ENCODE results near the gene CHCHD1.
"Not testable (repeated sequence)": the region's sequence is repeated elsewhere in the genome, so short reads cannot be mapped to it uniquely, and the experiment has no call there.

CHCHD1 gene

DNA sequence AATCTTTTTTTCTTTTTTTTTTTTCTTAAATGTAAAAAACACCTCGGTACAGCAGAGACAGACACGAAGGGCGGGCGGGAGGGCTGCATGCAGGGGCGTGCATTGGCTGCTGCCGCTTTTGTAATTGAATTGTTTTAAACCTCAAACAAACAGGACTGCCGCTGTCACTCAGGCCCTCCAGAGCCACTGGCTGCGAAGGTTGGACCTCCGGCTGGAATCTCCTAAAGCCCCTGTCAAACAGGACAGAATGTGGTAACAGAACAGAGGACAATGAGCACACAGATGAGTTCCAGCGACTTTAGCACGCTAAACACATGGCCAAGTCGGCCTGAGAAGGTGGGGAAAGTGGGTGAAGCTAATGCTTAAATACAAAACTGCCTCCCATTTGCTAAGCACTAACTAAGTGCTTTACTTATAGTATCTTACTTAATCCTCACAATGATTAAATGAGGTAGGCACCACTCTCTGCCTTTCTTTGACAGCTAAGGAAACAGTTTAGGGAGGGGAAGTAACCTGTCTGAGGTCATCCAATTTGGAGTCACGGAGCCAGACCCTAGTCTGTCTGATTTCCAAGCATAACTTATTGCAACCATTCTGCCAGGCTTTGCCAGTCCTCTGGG is 32.5 kb downstream of the CHCHD1 start:
- no peak for DNase-seq

DNA sequence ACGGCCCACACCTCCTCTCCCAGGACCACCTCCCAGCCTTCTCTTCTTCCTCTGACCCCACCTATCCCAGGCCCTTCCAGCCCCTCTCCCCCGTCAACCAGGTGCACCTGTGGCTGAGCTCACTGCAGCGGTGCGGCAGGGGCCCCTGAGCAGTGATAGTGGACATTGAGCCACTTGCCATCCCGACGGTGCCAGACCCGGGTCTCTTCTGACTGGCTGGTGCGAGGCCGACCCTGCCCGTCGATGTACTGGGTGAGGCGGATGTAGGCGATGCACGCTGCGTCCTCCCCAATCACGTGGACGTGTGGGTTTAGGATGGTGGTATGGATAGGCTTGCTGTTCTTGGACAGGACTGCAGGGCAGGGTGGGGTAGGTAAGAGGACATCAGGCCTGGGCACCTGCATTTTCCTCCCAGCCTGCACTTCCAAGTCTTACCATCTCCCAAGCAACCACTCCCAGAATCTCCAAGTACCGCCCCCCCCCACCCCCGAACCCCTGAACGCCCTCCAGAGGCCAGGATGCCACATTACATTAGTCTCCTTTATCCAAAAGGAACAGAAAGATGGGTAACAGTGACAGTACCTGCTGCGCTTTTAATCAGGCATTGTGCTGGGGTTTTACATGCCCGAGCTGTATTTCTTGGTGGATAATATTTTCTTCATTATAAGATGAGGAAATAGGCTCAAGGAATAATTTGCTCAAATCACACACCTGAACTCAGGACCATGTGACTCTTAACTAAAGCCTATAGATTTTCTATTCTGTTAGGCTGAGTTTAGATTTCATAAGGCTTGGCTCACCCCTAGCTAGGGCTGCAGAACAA is 33.3 kb downstream of the CHCHD1 start:
- DNase-seq = no peak

DNA sequence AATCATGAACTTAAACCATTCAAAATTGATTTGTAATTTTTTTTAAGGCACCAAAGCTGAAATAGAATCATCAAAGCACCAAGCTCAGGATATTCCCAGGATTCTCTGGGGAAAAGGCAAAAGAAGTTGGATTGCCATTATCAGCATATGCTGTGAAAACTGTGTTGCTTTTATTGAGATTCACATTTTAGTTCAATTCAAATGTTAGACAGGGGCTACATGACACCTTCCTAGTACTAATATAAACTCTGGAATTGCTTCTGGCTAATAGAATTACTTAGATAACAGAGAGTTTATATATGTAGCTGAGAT is 33.8 kb downstream of the CHCHD1 start:
- DNase-seq = no peak

DNA sequence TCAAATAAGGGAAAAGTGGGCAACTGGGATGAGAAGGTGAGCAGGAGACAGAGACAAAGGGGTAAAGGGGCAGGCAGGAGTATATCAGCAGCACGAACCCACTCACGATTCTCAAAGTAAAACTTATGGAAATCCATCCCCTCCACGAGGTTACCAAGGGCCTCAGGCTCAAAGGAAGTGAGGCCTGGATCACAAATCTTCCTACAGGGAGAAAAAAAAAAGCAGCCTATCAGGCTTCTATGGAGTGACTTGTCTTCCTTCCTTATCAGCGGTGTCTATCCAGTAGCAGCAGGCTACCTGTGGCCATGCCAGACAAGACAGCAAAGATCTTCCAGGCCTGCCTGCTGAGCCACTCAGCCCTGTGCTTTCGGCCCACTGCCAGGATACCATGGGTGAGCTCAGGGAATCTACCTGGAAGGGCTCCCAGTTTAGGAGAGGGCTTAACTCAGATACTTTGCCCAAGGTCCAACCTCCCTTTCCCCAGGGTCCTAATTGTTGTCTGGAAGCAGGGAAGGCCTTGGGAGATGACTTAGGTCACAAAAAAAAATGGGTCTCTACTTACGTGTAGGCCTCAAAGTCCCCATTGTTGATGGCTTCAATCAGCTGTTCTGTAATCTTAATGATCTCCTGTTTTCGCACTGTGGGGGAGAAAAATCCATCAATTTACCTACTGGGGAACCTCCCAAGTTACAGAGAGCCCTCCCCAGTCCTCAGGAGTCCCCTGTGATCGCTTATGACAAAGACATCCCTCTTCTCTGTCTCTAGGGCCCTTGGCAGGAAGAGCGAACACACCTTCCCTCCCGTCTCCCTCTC is 35.3 kb downstream of the CHCHD1 start:
- DNase-seq = no peak

GRCh38 chr10:73817826-73818225 is 36.0 kb downstream of the CHCHD1 start:
- DNase-seq = no peak

DNA sequence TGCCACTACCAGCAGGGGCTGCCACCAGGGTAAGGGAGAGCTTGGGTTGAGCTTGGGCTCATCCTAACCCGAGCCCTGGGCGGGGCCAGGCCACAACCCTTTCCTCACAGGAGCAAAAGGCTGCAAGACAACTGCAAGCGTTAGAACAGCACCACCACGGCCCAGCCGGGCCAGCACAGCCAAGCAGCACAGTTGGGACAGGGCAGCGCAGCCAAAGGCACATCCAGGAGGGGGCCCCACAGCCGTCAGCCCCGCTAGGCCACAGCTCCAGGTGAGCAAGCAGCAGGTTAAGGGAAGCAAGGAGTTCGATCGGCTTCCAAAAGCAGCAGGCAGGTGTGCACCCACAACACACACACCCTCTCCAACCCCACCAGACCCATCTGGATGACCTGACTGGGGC is 36.6 kb downstream of the CHCHD1 start:
- DNase-seq = no peak

DNA sequence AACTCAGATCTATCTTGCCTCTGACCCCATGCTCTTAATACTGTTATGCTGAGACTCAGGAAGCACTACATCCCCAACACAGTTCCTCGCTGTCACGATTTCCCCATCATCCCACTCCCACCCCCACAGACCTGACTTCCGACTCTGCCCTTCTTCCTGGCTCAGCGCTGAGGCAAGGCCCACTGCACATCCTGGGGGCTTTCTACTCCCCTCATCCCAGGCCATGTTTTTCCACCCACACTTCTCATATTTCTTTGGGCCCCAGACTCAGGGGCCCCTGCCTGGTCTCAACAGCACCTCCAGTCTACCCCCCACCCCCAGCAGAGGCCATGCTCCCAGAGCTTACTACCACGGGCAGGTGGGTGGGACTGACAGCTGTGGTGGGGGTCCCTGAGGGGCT is 37.2 kb downstream of the CHCHD1 start:
- DNase-seq = no peak

DNA sequence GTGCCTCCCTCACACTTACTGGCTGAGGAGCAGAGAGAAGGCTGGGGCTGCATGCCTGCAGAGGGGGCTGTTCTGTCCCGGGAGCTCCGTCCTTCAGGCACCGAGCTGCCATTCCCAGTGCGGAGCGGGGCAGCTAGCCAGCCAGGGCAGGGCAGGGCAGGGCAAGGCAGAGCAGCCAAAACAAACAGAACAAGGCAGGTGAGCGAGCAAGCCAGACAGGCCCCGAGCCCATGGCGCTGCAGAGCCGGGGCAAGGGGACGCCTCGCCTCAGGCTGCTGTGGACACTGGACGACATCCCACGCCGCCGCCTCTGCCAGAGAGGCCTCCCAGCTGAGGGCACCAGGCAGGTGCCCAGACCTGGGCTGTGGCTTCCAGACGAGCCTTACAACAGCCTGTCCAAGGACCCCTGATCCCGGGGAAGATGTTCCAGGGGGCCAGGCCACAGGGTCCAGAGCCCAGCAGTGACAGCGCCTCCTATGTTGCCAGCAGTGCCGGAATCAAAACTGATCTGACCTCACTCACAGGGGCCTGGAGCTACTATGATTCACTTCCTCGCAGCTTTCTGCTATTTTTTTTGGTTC is 37.8 kb downstream of the CHCHD1 start:
- no peak for DNase-seq

DNA sequence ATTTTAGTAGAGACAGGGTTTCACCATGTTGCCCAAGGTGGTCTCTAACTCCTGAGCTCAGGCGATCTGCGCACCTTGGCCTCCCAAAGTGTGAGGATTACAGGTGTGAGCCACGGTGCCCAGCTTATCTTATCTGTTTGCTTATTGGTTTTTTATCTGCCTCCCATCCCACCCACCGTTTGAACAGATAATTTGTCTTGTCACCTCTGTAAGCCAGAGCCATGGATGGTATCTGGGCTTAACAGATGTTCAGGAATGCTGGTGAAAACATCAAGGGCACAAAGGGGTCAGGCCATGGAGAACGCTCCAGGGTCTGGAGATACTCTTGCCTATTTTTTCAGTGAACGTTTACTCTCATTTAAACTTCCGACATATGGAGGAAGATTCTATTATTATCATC is 41.5 kb downstream of the CHCHD1 start:
- DNase-seq = no peak

DNA sequence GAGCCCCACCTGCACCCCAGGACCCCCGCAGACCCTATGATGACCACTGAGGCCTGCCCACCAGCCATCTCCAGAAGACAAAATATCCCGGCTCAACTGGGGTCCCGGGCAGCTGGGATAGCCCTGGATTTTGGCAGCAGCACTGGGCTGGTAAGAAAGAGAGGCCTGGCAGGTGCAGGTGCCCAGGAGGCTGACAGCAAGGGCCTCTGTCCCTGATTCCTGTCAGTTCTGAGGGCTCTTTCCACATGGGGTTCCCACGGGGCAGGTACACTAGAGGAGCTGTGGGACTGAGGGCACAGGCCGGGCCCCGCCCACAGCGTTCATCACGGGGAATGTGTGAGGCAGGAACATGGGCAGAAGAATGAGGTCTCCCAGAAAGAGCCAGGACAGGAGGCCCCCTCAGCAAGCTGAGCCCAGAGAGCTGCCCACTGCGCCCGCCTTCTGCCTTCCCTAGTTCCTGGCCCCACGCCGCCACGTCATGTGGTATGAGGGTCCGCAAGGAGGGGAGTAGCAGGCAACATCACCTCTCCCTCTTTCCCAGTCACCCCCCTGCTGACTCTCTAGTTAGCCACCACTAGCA is 42.4 kb downstream of the CHCHD1 start:
- no peak for DNase-seq

- DNase-seq = no peak
Measured at GRCh38 chr10:73827346-73828089, 45.7 kb downstream of the CHCHD1 start.

GRCh38 chr10:73828161-73828560 is 46.3 kb downstream of the CHCHD1 start:
- no peak for DNase-seq

GRCh38 chr10:73829090-73829489 is 47.2 kb downstream of the CHCHD1 start:
- DNase-seq = not testable (repeated sequence)

All from NCI-H146 (cell line).